RKO (cell line): ENCODE measurements around the gene OVCA2.
A peak's percentile ranks its signal among the peaks of the same experiment; 100 is the strongest.

ENCODE experiments used
- DNase-seq: peaks from one replicate; pipeline ENCODE4 v3.0.0-alpha.2; 2016; ENCODE audit warnings: low spot score

Gene OVCA2

DNA sequence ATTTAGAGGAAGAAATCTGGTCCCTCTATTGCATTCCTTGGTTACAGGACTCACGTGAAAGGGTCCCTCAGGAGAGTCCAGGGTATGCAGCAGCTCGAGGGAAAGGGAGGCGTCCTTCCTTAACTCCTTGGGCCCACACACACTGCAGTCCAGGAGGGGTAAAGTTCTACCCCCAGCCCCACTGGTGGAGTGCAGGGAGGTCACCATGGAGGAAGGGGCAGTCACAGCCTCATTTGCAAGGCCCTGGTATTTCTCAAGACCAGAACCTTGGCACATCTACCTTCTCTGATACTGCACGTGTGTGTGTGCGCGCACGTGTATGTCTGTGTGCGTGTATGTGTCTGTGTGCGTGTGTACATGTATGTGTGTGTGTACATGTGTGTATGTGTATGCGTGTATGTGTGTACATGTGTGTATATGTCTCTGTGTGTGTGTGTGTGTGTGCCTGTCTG, 24.2 kb downstream of the OVCA2 start:
- DNase-seq, result no peak

DNA sequence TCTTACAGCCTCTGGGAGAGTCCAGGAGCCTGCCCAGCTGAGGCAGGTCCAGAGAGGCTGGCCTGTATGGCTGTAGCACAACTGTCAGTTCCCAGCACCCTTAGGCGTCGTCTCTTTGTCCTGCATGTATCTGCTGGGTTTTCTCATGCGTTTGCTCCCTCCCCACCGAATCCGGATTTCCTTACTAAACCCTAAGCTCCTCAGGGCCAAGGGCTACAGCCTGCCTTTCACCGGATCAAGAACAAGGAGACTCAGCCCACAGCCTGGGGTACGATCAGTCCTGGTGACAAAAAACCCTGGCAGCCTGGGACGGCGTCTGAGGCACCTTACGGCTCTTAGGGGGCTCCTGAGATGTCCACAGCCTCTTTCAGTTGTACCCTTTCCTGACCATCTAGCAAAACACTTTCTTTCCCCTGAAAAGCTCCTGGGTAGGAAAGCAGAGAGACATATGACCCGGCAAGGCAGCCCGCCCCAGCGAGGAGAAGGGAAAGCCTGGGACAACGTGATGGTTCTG, 25.3 kb downstream of the OVCA2 start:
- DNase-seq, result no peak

DNA sequence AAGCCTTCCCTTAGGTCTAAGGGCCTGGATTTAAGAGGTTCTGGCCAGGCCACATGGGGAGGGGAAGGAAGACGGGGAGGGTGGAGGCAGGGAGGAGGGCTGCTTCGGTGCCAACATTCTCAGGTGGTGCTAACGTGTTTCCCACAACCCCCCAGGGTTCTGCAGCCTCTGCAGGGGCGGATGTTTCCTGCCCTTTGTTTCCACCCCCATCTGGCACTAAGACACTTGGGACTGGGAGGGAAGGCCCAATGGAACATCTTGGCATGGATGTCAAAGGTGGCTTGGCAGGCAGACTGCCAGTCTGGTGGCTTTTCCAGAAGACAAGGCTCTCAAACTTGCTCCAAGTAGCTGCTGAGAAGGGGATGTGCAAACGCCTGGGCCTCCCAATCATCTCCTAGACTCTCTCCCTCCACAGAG, 25.8 kb downstream of the OVCA2 start:
- no peak for DNase-seq

DNA sequence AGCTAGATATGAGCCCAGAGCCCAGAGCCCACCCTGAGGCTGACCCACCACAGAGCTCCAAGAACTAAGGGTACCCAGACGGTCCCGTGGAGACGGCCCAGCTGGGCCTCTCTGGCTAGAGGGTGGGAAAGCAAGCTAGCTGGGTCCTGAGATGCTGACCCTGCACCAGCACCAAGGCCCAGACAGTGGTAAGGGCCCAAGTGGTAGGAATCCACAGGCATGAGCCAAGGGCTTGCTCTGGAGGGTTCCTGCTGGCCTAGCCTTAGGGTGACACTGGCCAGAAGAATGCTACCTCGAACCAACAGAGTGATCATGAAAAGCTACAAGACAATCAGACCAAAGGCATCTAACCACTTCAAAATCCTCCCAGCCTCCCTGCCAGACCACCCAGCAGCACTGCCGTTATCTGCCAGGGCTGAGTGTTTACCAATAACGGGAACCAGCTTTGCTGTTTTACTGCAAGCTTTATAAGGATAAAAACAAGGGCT, 26.3 kb downstream of the OVCA2 start:
- DNase-seq, result no peak

DNA sequence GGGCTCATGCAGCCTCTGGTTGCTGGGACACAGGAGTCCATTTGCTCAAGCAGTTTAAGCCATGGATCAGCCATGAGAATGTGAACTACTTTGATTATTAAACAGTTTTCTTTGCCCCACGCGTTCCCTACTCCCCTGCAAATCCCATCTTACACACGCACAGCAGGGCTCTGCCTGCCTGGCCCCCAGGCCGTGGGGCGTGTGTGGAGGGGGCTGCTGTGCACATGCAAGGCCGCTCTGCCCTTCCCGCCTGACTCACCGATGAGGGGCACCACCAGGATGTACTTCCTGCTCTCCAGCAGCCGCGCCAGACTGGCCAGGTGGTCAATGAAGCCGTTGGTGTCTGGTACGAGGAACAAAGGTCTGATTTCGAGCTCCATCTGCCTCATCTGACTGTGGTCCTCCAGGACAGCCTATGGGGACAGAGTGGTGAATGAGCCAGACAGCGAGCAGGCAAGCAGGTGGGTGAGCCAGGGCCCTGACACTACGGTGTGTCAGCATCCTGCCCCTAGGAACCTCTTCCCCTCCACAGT, 26.8 kb downstream of the OVCA2 start:
- DNase-seq, result peak; percentile 62

DNA sequence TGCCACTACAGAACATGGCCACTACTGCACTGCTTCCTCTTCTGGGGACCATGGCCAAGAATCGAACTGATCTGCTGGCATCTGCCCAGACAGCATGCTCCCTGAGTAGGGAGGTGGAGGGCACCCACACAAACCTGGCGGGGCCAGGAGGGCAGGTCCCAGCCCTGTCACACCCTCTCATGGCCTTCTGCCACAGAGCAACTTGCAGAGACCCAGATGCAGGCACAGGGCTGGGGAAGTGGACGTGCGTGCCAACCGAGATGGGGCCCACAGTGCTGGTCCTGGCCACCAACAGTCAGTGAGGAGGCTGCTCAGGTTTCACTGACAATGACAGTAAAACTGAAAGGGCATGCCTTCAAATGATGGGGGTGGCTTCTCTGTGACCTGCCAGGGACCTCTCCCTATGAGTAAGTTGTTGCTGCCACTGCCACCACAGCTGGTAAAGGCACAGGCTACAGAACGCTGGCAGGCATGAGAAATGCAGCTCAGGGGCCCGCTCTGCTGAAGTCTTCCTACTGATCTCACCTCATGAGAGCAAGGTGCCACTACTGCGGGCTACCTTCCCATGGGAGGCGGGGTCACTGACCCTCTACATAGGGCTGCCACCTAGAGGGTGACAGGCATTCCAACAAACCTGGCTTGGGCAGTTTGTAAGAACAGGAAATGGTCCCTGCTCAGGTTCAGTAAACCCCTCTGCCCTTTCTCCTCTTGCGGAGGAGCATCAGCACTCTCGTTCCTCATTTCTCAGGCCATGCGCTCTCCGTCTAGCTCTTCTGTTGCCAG, 28.6 kb downstream of the OVCA2 start:
- no peak for DNase-seq

DNA sequence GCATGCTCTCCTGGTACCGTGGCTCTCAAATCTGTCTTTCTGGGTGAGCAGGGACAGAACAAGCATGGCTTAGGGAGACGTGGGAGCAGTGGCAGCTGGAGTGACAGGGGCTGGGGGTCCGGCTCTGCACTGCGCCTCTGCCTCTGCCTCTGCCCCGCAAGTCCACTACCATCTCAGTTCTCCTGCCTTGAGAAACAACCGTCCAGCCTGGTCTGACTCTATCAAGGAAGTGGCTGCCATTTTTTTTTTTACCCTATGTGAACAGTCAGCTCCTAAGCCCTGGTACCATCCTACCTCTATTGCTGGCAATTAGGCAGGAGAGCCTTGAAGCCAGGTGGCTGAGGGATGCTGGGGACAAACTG, 29.2 kb downstream of the OVCA2 start:
- no peak for DNase-seq

DNA sequence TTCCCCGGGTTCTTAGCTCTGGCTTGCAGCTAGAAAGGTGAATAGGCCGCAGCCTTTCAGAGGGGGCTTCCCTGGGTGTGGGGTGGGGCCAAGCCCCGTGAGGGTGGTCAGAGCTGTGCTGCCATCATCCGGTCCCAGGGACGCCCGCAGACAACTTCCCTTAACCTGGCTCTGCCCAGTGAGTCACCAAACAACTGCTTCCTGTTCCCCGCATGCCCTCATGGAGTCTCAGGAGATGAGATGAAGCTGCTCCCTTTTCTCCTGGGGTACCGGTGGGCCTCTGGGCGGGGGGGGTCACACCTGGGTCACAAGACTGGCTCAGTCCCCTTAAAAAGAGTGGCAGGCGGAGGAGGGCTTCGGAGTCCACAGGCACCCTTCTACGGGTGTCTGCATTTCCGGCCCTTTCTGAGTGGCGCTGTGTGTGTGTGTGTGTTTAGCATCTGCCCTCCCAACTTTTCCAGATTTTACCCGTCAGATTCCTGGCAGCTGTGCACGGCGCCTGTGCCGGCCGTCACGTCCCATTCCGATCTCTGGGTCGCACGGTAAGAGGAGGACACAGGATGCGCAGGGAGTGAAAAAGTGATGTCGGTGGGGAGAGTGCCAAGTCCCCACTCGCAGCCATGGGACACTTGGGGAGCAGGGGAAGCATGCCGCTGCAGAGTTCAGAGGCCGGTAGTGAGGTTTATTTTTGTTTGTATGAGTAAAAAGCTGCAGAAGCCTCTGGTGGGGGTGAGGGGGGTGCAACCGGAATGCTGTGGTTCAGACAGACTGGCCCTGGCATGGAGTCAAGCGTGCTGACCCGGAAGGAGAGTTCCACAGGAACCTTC, 29.8 kb downstream of the OVCA2 start:
- DNase-seq, result no peak

DNA sequence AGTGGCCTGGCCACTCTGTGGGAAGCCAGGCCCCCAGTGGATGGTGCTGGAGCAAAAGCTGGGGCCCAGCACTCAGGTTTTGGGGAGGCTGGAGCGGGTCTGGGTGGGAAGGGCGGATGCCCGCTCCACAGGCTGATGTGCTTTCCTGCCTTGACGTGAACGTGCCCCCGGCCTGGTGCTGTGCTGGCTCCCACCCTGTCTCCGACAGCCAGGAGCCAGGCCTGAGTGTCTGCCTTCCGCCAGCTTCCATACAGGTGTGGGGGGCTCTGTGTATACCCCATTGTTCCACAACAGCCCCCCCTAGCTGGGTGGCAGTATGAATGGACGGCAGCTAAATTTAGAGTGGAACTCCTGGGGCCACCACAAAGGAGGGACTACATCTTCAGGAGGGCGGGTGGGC, 33.1 kb downstream of the OVCA2 start:
- DNase-seq, result no peak

DNA sequence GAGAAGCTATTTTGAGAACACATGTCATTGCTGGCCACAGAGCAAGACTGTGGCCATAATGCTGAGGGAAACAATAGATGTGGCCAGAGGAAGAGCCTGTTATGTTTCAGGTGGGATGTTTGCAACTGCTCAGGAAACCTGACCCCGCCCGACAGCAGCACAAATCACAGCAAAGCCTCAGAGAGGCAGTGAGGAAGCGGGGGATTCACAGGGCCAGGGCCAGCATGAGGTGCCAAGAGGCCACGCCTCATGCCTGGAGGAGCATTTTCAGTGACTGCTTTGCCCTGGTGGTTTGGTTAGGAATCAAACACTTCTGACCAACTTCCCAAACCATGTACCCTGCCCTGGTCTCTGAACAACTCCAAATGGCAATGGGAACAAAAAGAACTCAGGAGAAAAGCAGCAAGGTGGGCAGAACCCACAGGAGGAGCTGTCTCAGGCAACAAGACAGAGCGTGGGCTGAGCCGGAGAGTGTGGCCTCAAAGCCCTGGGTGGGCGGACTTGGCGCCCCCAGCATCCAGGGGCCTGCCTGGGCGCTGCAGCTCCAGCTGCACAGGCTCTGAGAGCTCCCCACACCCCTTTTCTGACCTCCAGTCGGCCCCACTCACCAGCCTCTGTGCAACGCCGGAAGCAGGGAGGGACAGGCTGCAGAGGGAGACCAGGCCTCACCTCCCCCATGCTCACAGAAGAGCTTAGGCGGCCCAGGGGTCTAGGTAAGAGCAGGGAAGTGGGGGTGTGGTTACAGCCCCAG, 33.7 kb downstream of the OVCA2 start:
- DNase-seq, result no peak

DNA sequence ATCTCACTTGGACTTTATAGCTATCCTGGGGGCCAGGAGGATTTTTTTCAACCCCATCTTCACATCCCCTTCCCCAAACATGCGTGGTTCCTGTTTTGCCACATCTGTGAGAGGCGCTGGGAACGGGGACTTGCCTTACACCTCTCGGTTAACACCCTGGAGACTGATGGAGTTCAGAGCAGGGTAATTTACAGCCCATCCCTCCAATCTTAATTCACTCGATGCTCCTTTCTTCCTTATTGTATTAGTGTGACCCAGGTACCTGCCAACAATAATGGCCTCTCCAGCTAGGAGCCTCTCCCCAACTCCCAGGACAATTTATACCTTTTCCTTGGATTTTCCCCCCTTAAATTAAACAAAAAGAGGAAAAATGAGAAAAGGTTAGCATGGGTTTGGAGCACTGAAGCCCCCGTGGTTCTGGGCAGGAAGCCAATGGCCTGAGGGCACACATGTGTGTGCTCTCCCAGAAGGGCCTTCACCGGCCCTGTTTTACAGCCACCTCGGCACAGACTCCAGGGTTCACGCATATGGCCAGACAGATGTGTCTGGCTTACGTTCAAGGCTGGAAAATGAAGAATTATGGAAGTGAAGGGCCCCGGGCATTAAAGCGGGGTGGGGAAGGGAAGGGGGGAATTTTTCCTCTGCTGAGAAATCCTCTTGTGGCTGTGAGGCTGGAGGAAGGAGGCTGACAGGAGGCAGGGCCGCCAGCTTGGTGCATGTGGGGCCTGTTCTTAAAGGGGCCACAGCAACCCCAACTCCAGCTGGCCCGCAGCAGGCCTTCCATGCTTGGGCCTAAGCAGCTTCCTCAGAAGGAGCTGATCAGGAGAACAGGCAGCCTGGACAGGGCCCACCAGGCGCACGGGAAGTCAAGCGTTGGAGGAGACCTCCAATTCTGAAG, 34.5 kb downstream of the OVCA2 start:
- DNase-seq, result no peak

DNA sequence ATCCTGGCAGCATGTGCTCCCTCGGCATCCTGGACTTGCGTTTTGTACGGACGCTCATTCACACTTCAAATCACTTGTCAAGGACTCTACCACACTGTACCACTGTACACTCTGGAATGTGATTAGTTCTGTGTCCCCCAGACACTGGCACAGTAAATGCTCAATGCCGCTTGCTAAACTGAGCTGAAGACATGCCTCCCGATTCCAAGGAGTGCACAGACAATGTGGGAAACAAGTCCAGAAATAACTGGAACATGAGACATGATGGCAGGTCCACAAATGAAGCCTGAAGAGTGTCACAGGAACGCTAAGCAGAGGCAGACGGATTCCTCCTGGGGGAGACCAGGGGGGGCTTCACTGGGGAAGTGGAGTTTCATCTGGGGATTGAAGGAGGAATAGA, 35.2 kb downstream of the OVCA2 start:
- DNase-seq, result no peak

DNA sequence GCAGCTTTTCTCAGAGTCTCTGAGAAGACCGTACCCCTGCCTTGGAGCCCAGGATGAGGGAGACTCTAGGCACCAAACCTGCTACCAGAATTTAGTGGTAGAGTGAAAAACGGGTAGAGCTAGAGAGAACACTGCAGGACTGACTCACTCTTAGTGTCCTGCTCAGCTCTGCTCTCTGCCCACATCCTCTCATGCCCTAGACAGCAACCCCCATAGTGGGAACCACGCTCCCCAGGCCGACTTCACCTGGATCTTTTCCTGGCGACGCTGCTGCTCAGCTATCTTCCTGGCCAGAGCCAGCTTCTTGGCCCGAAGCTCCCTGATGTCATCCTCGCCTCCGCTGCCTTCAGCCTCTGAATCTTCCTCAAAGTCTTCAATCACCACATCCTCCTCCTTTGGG, 39.7 kb downstream of the OVCA2 start:
- DNase-seq, result no peak

DNA sequence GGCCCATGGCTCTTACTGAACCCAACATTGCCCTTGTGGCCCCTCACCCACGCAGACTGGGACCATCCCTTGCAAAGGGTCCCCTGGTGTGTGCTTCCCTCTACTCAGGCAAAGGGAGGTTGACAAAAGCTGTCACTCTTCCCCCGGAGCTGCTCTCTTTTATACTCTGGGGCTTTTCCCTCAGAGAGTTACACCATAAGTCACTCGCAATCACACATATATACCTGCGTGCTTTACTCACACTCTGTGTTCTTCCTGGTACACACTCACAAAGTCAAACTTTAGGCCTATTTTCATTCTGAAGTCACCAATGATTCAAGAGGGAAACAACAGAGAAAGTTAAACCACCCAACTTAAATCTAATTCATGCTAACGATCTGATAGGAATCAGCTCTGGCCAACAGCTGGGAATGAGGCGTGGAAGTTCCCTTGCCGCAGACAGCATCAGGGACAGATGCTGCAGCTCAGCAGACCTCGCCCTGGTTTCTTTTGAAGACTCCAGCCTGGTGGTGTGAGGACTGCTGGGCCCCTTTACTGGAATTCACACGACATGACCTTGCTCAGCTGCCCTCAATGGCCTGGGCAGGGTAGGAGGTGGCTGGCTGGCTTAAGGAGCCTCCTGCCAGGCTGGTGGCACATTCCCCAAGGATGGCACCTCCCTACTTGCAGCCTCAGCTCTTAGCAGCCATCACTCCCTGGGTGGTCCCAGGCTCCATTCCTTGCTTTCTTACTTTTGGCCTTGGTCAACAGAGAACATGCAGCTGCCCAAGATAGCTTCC, 40.4 kb downstream of the OVCA2 start:
- DNase-seq, result no peak

DNA sequence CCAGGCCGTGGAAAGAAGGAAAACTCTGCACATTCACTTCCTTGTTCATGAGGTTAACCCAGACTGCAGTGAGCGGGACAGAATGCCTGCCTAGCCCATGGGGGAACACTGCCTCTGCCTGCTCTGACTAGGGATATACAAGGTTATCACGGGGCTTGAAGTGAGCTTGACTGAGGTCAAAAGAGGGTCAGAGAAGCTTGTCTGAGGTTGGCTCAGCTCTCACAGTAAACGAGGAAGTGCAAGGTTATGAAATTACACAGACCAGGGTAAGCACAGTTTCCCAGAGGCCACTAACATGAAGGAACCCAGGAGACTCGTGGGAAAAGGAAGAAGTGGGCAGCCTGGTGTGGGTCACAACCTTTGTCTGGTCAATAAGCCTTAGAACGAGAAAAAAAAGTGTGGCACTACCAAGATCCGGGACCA, 41.8 kb downstream of the OVCA2 start:
- DNase-seq, result no peak

DNA sequence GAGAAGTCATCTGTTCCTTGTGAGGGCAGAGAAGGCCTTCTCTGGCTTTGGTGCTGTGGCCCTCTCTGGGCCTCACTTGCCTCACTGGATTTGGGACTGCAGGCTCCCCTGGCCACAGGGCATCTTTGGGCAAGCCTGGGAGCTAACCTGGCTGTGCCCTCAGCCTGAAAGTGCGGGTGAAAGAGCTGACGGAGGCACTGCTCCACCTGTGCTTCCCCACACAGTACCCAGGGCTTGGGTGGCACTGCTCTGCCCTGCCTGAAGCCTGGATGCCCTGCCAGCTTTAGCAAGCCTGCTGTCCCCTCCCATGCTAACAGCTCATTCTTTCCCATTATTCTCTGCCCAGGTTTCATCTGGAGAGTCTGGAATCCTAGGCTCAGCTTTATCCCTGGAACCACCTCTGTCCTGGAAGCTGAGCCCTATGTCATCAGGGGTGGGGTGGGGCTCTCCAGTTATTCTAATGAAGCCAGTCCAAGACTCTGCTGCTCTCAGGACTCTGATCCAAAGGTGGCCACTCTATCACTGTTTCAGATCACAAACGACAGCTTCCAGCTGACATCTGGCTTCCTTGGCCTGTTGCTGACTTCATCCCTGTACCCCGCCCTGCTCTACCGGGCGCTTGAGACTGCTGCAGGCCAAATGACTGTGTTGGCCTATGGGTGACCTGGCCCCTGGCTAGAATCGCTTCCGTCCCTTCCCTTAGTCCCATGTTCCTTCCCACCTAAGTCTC, 42.4 kb downstream of the OVCA2 start:
- no peak for DNase-seq

DNA sequence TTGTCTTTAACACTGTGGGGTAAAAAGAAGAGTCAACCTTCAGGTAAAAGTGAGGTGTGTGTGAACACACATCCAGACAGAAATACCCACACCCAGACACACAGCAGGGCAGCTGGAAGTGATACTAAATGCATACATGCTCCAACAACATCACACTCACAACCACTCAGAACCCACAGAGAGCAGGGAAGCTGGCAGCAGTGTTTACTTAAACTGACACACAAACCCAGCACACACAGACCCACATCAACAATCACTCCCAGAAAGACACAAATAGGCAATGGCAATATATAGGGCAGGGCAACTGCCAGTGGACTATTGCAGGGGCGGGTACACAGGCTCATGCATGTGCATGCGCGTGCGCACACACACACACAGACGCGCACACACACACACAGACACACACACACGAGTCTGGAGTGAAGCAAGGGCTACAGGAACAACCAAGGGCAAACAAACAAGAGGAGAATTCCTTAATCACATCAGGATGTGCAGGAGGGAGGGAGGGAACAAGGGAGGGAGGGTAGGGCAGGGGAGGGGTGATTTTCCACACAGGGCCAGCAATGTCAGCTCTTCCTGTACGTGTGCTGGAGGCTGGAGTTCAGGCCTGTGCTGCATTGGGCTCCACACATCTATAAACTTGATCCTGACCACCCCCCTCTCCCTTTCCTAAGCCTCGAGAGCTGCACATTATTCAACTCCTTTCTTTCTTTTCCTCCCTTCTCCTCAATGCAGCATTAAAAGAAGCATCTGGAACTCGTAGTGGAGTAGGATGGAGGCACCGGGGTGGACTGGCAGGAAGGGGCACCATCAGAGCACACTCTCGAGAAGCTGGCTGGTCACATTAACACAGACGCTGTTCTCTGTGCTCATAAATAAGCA, 43.2 kb downstream of the OVCA2 start:
- no peak for DNase-seq

DNA sequence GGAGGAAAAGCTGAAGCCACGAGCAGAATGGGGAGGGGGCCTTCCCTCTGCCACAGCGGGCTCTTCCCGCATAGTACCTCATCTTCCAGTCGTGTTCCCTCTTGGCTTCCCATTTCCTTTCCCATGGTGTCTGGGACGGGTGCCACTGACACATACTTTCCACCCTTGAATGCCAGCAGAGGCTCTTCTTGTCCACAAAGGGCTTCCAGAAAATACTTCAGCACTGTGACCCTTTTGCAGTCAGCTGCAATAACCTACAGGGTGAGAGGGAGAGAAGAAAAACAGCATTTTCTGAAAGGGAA, 43.8 kb downstream of the OVCA2 start:
- DNase-seq, result no peak

DNA sequence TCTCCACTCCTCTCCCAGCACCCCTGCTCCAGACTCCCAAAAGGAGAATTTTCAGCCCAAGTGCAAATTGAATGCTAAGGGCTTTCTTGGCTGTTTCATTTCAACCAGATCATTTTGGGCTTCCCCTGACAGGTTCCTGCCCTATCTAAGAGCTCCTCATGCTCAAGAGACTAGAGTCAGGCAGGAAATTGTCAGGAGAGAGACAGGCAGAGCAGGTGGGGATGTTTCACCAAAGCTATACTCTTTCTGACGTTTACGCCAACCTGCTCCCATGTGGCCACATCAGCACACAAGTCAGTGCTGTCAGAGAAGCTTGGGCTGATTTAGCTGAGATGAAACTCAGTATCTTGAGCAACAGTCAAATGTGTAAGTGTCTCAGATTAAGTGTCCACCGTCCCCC, 44.5 kb downstream of the OVCA2 start:
- DNase-seq, result no peak
